ENCODE results near the gene TTLL12. TPM values are rescaled to one million over a fixed set of nuclear protein-coding genes. Genes with fewer than 3 reads are reported as not detected.

The TTLL12 gene
- polyA plus RNA-seq, 1 experiment = 5.7 TPM

DNA sequence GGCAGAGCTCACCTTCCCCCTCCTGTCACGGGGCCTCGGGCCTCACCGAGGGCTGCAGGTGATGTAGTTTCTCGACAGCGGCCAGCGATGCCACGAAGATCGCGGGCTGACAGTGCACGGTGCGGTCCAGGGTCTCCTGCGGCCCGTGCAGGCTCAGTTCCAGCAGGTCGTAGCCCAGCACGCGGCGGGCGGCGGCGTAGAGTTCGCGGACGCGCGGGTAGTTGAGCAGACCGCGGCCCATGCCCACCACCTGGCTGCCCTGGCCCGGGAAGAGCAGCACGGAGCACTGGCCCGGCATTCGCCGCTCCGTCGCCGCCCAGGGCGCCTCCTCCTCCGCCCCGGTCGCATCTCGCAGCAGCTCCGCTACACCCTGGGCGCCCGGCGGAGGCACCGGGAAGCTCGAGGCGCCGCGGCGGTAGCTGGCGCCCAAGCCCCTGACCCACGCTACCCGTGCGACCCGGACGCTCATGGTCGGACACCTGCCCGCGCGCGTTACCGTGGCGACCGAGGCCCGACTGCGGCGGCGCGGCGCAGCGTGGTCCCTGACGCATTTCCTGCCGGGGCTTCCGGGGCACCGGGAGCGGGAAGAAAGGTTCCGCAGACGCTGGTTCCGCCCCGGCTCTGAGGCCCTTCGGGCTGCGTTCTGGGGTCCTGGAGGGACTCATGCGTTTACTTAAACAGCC is 43.9 kb downstream of the TTLL12 start, which contains the start of gene MCAT:
MCAT (minus strand) TSS at position 519 of the 683 bp plus-strand sequence; CDS start at position 469, 50 bp downstream.
- Histone ChIP-seq H3K27me3 (ENCODE audit: control insufficient read depth, insufficient read depth, low read length) (no peaks in the 10 kb centered on the region), H3K27ac (ENCODE audit: low read depth, low read length) (no peak within 1 kb of the TSS), H3K4me3 (ENCODE audit: low read depth, low read length) (peak within 1 kb of the TSS; percentile 88), H3K9me3 (ENCODE audit: control insufficient read depth, insufficient read depth, low read length) (no peaks in the 10 kb centered on the region)
- peak; percentile 13 for DNase-seq (ENCODE audit: low read depth, low spot score)
- CTCF ChIA-PET = no interaction called here
- TF ChIP-seq, protein P1, sequence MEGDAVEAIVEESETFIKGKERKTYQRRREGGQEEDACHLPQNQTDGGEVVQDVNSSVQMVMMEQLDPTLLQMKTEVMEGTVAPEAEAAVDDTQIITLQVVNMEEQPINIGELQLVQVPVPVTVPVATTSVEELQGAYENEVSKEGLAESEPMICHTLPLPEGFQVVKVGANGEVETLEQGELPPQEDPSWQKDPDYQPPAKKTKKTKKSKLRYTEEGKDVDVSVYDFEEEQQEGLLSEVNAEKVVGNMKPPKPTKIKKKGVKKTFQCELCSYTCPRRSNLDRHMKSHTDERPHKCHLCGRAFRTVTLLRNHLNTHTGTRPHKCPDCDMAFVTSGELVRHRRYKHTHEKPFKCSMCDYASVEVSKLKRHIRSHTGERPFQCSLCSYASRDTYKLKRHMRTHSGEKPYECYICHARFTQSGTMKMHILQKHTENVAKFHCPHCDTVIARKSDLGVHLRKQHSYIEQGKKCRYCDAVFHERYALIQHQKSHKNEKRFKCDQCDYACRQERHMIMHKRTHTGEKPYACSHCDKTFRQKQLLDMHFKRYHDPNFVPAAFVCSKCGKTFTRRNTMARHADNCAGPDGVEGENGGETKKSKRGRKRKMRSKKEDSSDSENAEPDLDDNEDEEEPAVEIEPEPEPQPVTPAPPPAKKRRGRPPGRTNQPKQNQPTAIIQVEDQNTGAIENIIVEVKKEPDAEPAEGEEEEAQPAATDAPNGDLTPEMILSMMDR (IDR thresholded peaks at IDR 0.05; ENCODE audit: low read depth, low read length) = no peak
- POLR2A ChIA-PET = interaction anchor here (1.2 kb wide), 1 partner anchor 14 kb away, joined by 3 read pairs; no protein-coding TSS in a partner anchor

GRCh38 chr22:43136801-43137200 is 50.1 kb downstream of the TTLL12 start:
- TF ChIP-seq, protein P1 (IDR thresholded peaks at IDR 0.05; ENCODE audit: low read depth, low read length) = no peak
- H3K9me3 ChIP-seq (ENCODE audit: control insufficient read depth, insufficient read depth, low read length) = no peaks in the 10 kb centered on the region
- ChIA-PET POLR2A (no interaction called here), CTCF (no interaction called here)
- no peak overlapping the region for H3K27ac ChIP-seq (ENCODE audit: low read depth, low read length)
- no peak overlapping the region for H3K4me3 ChIP-seq (ENCODE audit: low read depth, low read length)
- no peaks in the 10 kb centered on the region for H3K27me3 ChIP-seq (ENCODE audit: control insufficient read depth, insufficient read depth, low read length)
- DNase-seq (ENCODE audit: low read depth, low spot score) = no peak

DNA sequence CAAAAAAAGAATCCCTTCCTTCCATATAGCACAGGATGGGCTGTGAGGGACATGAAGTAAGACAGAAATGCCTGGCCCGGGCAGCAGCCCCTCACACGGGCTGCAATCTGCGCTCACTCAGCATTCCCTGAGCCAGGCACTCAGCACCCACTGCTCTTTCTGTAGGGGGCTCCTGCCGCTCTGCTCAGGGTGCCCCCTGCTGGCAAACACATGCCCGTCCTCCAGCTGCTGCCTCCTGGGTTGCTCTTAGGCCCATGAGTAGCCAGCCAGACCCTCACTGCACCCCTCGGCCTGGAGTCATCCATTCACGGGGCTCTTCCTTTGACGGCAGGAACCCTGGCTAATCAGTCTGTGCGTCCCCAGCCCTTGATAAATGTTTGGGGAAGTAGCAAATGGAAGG is 50.7 kb downstream of the TTLL12 start:
- Histone ChIP-seq H3K4me3 (ENCODE audit: low read depth, low read length) (no peak overlapping the region), H3K27ac (ENCODE audit: low read depth, low read length) (no peak overlapping the region), H3K27me3 (ENCODE audit: control insufficient read depth, insufficient read depth, low read length) (no peaks in the 10 kb centered on the region), H3K9me3 (ENCODE audit: control insufficient read depth, insufficient read depth, low read length) (no peaks in the 10 kb centered on the region)
- ChIA-PET POLR2A (no interaction called here), CTCF (no interaction called here)
- TF ChIP-seq, protein P1 (IDR thresholded peaks at IDR 0.05; ENCODE audit: low read depth, low read length) = peak; percentile 59
- no peak for DNase-seq (ENCODE audit: low read depth, low spot score)

GRCh38 chr22:43135565-43135964 is 51.4 kb downstream of the TTLL12 start:
- ChIA-PET POLR2A (no interaction called here), CTCF (no interaction called here)
- TF ChIP-seq, protein P1 (IDR thresholded peaks at IDR 0.05; ENCODE audit: low read depth, low read length) = no peak

GRCh38 chr22:43134553-43134952 is 52.4 kb downstream of the TTLL12 start:
- no peaks in the 10 kb centered on the region for H3K27me3 ChIP-seq (ENCODE audit: control insufficient read depth, insufficient read depth, low read length)
- ChIA-PET CTCF (no interaction called here), POLR2A (interaction anchor here (0.7 kb wide), 1 partner anchor 488 kb away, joined by 5 read pairs; no protein-coding TSS in a partner anchor)
- H3K9me3 ChIP-seq (ENCODE audit: control insufficient read depth, insufficient read depth, low read length) = no peaks in the 10 kb centered on the region
- DNase-seq (ENCODE audit: low read depth, low spot score) = no peak
- H3K4me3 ChIP-seq (ENCODE audit: low read depth, low read length) = no peak overlapping the region
- no peak overlapping the region for H3K27ac ChIP-seq (ENCODE audit: low read depth, low read length)
- TF ChIP-seq, protein P1 (IDR thresholded peaks at IDR 0.05; ENCODE audit: low read depth, low read length) = no peak

More at GRCh38 chr22:43135565-43135964, 51.4 kb downstream of the TTLL12 start:
- Histone ChIP-seq H3K27me3 (ENCODE audit: control insufficient read depth, insufficient read depth, low read length) (no peaks in the 10 kb centered on the region), H3K4me3 (ENCODE audit: low read depth, low read length) (no peak overlapping the region), H3K9me3 (ENCODE audit: control insufficient read depth, insufficient read depth, low read length) (no peaks in the 10 kb centered on the region), H3K27ac (ENCODE audit: low read depth, low read length) (no peak overlapping the region)
- no peak for DNase-seq (ENCODE audit: low read depth, low spot score)

Data from AG04450 (cell line).